K562 (cell line): ENCODE data around the gene CCDC88C.

Experiments used
- CGGBP1 ChIP-seq: fragments of 250-450 bp; sonication (Bioruptor Pico); IDR thresholded peaks from 2 replicates; pipeline ENCODE4 v1.9.0; 2021; ENCODE audit warnings: mild to moderate bottlenecking
- CREM ChIP-seq: IDR thresholded peaks from 2 replicates; pipeline ENCODE4 v1.6.1; 2014; ENCODE audit warnings: antibody characterized with exemption, low read depth
- CTCF ChIP-seq, 3 experiments: IDR thresholded peaks in 2 of 3; conservative IDR thresholded peaks in 1 of 3; 2 replicates each; pipeline ENCODE4 v1.5.1; 2011 to 2012; ENCODE audit warnings: low read length in 3 of 3, mild to moderate bottlenecking in 3 of 3, control low read depth in 2 of 3, improper control_type of control experiment in 1 of 3, inconsistent platforms in 1 of 3, low read depth in 1 of 3, mixed read lengths in 1 of 3, moderate library complexity in 1 of 3; ENCODE audit not compliant: insufficient read depth in 2 of 3
- EZH2 ChIP-seq: IDR thresholded peaks from 2 replicates; pipeline ENCODE4 v1.6.1; 2012; ENCODE audit warnings: low read depth, mild to moderate bottlenecking, inconsistent platforms, low read length, borderline replicate concordance
- REST ChIP-seq, 2 experiments: fragments of 450-650 bp; formaldehyde crosslinking in 1 of 2; IDR thresholded peaks; 2 replicates each; pipeline versions ENCODE4 v1.4.0 to v1.6.1; 2014 to 2020; ENCODE audit warnings: mild to moderate bottlenecking in 2 of 2, borderline replicate concordance in 1 of 2, low read depth in 1 of 2
- ZHX1 ChIP-seq: fragments of 150-350 bp; conservative IDR thresholded peaks from 2 replicates; pipeline ENCODE4 v1.6.1; 2014; ENCODE audit warnings: low read length

- TF ChIP-seq REST (IDR thresholded peaks at IDR 0.05; ENCODE audit: borderline replicate concordance) (no peak), REST (CRISPR knock-in tag; IDR thresholded peaks at IDR 0.05; ENCODE audit: low read depth) (no peak), CTCF (IDR thresholded peaks at IDR 0.05 in 2 of 3, conservative IDR thresholded peaks at IDR 0.05 in 1 of 3; ENCODE audit: insufficient read depth in 2 of 3, low read depth in 1 of 3, low read length in 3 of 3) (no peak), CGGBP1 (no peak), ZHX1 (no peak), CREM (no peak), EZH2 (no peak)
Observed at GRCh38 chr14:91237219-91237618, 180.4 kb downstream of the CCDC88C start.
